Endometrium (tissue), 2 donors: ENCODE measurements around the gene ABCA5.
"Not testable (repeated sequence)": the region's sequence is repeated elsewhere in the genome, so short reads cannot be mapped to it uniquely, and the experiment has no call there.

Experiments used
- FAIRE-seq: peaks from 2 replicates; lab custom pipeline; 2012; peaks lifted over from hg19 to GRCh38; lab: Jason Lieb, UNC
- donor health status: control.
- donor health status: control.

The ABCA5 gene

DNA sequence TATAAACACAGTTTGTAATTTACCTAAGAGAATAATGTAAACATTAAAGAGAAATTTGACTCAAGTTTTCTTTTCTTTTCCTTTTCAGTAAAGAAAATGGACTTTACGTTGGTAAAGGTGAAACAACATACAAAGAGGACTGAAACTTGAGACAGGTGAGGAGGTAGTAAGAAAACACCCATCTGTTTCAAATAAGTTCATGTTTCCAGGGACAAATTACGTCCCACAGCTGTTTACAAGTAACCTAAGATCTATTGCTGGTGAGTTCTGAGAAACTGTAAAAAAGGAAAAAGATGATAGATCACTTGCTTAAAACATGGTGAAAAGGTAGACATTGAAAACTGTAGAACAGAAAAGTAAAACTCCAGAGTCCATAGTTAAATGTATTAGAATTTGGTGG is 4.8 kb upstream of the ABCA5 start:
- FAIRE-seq, result no peak

DNA sequence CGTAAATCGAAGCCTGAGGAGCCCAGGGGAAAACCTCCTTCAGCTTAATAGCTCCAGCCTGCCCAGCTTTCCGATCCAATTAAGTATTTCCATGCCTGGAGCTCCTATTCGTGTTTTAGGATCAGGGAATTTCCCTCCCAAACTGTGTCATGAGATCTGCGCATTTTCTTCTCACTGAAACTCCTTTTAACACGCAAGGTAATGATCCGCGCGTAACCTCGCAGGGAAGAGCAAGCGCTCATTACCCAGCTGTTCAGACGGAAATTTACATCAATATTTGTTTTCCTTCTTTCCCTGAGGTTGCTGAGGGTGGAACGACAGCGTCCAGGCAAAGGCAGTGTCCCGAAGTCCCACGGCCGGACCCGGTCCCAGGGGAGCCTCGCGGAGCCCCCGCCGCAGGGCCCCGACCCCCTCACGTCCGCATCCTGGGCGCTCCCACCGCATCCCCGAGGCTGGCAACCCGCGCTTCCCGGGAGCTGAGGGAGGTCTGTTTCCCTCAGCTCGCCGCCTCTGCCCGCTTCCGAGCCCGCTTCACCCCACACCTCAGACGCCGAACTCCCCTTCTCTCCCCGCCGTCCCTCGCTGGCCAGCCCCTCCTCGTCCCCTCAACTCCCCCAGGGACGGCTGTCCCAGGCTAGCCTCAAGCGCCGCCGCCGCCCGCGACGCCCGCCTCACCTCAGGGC is 415 bp downstream of the ABCA5 start:
- FAIRE-seq, result no peak

DNA sequence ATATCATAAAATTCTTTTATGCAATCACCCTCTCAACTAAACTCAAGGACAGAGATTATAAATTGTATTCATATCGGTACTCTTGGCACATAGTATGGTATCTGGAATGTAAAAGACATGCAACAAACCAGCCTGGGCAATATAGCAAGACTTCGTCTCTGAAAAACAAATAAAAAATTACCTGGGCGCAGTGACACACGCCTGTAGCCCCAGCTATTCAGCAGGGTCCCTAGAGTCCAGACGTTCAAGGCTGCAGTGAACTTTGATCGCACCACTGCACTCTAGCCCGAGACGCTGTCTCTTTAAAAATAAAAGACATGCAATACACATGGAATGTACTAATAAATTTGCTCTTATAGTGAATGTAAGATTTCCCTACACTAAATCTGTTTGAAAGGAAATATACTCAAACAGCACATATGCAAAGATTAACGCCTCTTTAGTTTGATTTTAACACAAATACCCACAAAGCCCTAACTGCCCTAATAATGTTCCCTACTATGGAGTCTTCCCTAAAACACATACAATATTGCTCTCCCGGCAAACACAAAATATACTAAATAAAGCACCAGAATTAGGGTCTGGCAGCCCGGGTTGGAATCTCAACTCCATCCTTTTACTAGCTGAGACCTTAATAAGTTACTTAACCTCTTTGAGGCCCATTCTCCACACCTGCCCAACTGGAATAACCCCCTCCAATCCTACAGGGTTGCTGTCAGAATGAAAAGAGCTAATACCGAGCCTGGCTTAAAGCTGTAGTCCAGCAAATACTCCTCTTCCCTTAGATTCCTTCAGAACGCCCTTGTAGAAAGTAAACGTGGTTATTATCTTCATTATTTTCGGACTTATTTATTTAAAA is 1.2 kb downstream of the ABCA5 start:
- FAIRE-seq, result no peak

DNA sequence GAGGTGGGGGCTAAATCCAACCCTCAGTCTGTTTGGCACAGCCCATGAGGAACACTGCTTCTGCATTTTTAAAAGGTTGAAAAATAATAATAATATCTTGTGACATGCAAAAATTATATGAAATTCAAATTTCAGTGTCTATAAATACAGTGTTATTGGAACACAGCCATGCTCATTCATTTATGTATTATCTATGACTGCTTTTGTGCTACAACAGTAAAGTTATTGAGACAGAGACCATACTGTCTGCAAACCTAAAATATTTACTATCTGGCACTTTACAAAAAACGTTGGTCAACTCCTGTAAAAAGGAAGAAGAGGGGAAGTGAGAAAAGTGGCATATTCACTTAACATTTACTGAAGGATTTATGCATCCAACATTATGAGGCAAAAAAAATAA is 3.1 kb downstream of the ABCA5 start:
- FAIRE-seq, result no peak

DNA sequence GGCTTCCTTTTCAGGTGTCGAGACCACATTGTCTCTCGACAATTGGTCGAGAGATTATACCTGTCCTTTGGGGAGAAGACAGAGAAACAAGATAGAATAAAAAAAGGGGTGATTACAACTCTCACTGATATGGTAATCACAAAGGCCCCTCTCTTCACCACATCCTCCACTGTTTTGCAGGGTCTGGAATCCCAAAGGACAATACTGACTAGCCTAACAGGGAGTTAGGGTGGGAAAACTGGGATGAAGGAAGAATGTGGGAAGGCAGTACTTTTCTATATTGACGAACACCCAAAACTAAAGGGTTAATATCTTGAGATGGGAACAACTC is 6.1 kb downstream of the ABCA5 start:
- FAIRE-seq, result no peak

DNA sequence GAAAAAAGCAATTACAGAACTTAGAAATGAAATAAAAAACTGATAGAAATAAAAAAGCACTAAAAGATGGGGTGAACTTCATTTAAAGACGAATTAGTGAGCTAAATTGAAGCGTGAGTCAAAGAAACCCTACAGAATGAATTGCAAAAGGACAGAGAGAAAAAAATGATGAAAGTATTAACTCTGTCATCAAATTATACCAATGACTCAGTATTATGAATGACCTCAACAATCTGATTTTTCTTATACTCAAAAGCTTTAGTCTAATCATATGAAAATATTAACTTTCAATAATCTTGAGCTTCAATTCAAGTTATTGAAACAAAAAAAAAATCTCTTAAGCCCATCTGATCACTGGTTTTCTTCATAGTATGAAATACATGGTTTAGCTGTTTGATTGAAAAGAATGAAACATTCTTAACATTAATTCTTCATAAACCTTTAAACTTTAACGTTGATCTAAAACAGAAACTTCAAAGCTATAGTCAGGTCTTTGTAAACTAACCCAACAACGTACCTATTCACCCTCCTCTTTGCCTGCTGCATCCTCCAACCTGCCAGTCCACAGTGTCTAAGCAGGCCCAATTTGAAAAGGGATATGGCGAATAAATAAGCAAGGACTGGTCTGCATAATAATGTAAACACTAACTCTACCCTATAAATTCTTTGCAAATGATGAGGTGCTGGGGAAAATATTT is 6.6 kb downstream of the ABCA5 start:
- FAIRE-seq, result no peak

DNA sequence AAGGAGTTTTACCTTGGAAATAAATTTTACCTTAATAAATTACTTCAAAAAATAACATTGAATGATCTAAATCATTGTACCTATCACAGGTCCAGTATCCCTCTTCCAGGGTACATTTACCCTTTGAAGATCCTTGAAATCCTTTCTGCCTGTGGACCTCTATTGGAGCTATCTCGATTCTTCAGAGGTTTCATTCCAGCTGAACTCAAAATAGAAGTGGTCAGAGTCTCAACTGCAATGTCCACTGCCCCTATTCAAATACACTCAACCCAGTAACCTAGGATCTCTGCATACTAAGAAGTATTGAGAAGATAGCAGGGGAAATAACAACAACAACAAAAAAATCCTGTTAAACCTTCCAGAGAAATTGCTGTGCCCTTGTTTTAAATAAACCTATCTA is 9.3 kb downstream of the ABCA5 start:
- no peak for FAIRE-seq

DNA sequence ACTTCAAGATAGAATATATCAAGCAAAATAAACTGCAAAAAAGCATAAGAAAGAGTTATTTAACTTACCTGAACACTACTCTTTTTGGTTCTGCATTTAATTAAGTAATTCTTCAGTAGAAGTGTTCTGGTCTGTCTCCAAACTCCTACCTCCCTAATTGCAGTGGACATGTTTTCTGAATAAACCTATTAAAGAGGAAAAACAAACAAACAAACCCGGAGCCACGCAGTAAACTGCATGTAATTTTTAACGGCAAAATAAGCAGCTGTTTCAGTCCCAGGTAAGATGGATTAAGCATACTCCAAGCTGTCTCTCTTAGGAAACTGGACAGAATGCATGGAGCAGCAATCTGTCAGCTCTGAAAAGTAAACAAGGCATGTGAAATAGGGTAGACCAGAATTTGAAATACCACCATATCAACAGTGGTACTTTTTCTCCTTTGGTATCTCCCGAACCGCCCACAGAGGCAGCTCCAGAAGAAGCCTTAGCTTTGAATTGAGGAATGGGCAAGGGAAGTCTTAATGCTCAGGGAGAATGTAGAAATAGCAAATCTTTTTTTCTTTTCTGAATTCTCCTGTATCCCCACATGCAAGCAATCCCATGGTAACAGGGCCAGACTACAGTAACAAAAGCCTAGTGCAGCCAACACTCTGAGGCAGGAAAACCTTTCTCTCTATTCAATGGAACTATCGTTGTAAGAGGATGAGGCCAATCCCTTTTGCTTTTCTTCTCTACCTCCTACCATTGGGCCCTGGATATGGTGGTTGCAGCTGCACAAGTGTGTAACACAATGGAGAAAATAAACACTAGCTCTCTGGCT is 12.5 kb downstream of the ABCA5 start:
- FAIRE-seq, result peak; percentile 90

DNA sequence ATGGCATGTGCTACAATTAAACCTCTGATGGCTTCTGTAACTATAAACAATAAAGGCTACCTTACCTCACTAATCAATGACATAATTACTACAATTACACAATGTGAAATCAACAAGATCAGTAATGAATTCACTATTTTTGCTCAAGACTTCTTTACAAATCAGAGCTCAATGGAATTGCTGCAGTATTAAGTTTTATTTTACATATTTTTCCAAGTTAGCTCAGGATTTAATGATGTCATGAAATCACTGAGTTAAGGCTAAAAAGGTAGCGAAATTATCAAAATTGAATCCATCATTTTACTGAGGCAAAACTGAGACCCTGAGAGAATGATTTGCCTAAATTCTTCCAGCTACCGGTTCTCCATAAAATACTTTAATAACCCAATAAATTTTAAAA is 21.8 kb downstream of the ABCA5 start:
- FAIRE-seq, result no peak

DNA sequence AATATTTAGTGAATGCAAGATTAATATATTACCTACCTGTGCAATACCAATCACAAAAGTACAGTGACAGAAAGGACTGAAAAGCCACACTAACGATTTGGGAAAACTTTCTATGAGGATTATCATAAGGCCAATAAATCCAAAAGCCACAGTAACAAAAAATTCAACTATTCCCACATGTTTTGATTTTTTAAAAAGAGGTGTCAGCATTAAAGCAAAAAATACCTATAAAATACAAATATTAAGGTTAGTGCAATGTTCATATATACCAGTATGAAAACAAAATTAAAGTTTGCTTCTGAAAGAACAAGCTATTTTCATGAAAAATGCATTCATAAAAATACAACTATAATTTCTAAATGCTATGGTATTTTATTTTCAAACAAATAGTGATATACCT is 24.3 kb downstream of the ABCA5 start:
- FAIRE-seq, result no peak

DNA sequence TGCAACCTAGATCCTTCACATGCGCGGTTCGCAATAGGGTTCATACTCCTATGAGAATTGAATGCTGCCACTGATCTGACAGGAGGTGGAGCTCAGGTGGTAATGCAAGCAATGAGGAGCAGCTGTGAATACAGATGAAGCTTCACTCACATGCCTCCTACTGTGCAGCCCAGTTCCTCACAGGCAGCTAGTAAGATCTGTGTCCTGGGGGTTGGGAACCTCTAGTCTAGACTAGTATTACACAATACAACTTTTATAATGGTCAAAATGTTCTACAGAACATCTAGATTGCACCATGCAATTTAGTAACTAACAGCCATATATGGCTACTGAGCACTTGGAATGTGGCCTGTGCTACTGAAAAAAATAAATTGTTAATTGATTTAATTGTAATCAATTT is 26.7 kb downstream of the ABCA5 start:
- FAIRE-seq, result no peak

DNA sequence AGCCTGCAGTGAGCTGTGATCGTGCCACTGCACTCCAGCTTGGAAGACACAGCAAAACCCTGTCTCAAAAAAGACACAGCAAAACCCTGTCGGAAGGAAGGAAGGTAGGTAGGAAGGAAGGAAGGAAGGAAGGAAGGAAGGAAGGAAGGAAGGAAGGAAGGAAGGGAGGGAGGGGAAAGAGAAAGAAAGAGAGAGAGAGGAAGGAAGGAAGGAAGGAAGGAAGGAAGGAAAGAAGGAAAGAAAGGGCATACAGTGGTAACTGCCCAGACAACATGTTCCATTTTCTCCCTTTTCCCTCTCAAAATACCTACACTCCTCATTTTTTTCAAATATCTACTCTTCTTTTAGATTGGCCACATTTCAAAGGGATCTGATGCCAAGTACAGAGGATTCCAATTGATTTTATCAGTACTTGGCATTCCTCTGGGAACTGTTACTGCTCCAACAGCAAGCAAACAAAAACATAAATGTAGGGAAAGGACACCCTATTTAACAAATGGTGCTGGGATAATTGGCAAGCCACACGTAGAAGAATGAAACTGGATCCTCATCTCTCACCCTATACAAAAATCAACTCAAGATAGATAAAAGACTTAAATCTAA is 28.7 kb downstream of the ABCA5 start:
- not testable (repeated sequence) for FAIRE-seq

DNA sequence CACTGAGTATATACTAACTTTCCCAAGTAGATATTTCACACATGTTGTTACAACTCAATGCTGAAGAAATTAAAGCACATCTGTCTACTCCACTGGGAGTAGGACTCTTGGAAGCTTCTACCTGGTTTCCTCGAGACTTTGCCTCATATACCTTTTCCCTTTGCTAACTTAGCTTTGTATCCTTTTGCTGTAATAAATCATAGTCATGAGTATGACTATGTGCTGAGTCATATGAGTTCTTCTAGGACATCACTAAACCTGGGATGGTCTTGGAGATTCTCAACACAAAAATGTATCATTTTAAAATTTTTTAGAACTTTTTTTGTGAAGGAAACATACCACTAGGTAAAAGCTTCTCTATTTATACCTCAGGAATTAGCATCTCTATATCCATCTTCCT is 39.8 kb downstream of the ABCA5 start:
- no peak for FAIRE-seq

DNA sequence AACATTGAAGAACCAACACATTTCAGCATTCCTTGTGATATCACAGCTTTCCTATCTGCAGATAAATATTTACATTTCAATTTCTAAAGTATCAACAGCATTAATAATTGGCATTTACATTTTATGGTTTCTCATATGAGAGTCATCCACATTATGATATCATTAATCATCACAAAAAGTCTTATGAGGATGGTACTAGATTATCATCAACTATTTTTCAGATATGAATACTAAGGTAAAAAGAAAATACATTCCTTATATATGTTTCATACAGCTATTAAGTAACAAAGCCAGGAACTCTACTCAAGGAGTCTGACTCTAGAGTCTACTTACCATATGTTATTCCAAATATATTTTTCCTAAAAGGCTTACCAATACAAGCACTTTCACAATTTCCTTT is 40.7 kb downstream of the ABCA5 start:
- FAIRE-seq, result no peak

DNA sequence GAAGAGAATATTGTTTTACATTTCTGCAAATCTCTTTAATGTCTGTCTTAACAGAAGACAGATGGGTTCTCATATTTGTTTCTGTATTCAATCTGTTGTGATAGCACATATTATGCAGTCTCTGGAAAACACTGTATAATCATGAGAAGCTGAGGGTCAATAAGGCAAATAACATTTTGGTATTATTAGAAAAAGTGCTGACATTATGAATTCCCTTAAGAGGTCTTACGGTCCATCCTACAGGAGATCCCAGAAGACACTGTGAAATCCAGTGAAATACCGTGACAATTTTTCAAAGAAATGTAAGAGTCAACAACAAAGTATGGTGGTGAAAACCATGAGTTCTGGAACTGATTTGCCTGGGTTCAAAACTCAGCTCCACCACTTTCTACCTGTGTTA is 42.3 kb downstream of the ABCA5 start:
- FAIRE-seq, result no peak

DNA sequence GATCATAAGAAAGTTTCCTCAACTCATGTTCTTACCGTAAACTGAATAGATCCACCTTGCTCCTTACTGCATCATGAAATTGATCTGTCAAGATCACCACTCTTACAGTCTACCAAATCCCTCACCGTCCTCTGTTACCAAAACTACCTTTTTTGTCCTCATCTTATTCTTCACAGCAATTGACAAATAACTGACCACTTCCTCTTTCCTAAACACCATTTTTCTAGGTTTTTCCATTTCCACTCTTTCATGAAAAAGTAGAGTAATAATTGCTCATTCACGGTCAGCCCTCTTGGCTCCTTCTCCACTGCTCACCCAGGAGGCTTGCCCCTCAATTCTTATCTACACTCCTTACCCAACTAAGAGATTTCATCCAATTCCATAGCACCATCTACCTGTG is 44.9 kb downstream of the ABCA5 start:
- no peak for FAIRE-seq

DNA sequence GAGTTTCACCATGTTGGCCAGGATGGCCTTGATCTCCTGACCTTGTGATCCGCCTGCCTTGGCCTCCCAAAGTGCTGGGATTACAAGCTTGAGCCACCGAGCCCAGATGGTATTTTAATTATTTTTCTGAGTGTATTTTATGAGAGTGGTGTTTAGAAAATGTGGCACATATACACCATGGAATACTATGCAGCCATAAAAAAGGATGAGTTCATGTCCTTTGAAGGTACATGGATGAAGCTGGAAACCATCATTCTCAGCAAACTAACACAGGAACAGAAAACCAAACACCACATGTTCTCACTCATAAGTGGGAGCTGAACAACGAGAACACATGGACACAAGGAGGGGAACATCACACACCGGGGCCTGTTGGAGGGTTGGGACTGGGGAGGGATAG is 50.7 kb downstream of the ABCA5 start:
- not testable (repeated sequence) for FAIRE-seq

DNA sequence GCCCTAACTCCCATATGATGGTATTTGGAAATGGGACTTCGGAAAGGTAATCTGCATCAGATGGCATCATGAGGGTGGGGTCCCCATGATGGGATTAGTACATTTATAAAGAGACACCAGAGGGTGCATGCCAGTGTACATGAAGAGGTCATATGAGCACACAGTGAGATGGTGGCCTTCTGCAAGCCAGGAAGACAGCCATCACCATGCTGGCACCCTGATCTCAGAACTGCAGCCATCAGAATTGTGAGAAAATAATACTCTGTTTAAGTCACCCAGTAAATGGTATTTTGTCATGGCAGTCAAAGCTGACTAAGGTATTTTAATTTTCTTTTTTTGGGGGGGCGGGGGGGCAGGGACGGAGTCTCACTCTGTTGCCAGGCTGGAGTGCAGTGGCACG is 51.2 kb downstream of the ABCA5 start:
- no peak for FAIRE-seq

DNA sequence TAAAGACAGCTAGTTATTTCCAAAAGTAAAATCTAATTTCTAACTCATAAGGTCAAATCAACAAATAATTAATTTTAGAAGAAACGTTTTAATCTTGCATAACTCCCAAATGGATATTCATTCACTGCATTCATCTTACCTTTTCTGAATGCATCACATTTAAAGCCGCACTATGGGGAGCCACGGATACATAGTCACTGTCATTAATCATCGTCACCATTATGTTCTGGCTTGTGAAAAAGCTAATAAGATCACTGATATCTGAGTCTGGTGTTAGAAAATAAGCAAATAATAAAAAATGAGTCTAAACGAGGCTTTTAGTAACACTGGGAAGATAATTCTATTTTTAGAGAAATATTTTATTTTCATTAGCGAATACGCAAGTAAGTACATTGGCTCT is 55.9 kb downstream of the ABCA5 start:
- no peak for FAIRE-seq

DNA sequence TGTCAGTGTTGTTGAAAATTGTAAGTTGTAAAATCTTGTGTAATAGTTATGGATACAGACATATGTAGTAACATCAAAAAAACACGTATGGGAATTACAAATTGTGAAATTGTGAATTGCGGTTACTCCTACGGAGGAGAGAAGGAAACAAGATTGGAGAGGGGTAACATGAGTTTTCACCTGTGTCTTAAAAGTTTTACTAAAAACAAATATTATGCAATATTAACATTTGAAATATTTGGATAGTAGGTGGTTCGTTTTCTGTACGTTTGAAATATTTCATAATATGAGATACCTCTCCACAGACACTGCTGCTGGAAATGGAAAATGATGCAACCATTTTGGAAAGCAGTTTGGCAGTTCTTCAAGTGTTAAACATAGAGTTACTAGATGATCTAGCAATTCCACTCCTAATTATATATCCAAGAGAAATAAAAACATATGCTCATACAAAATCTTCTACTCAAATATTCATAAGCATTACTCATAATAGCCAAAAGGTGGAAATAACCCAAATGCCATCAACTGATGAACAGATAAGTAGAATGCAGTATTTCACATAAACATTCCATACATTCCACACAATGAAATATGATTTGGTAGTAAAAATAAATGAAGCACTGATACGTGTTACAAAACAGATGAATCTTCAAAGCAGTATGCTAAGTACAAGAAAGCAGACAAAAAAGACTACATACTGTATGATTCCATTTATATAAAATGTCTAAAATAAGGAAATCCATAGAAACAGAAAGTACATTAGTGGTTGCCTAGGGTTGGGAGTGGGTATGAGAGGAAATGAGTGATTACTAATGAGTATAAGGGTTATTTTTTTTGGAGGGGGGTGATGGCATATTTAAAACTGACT is 57.6 kb downstream of the ABCA5 start:
- no peak for FAIRE-seq

DNA sequence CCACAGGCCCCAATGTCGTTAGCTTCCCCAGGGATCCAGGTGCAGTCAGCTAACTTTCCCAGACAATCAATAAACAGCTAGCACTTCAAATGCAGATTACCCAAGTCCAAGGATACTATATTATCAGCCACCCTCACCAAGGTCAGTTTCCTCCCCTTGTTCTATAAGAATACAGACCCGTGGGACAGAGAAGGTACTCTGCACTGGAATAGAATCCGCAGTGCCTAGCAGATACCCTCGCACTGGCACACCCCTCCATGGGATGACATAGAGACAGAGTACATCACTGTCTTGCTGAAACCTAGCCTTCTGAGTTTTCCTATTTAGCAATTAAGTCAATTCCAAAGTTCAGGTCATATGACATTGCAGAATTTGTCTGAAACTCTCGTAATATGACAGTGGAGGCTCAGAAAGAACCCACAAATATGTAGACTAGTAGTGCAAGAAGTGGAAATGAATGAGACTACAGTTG is 58.4 kb downstream of the ABCA5 start:
- FAIRE-seq, result no peak
